Muscle of leg (tissue), 11 donors: Measurements from ENCODE around the gene KLF6. TPM values are rescaled to one million over a fixed set of nuclear protein-coding genes. Genes with fewer than 3 reads are reported as not detected.

ENCODE experiments used
- DNase-seq: peaks from one replicate; pipeline ENCODE4 v3.0.0; 2013
- H3K27ac ChIP-seq: one replicate; pipeline ENCODE4 v1.5.1; 2013; ENCODE audit warnings: mild to moderate bottlenecking, low read length, control low read depth
- H3K27me3 ChIP-seq: one replicate; pipeline ENCODE4 v1.6.1; 2013; ENCODE audit warnings: low read length; ENCODE audit not compliant: control insufficient read depth, insufficient read depth
- H3K36me3 ChIP-seq: one replicate; pipeline ENCODE4 v1.6.1; 2013; ENCODE audit warnings: low read length; ENCODE audit not compliant: control insufficient read depth, insufficient read depth
- H3K4me1 ChIP-seq: one replicate; pipeline ENCODE4 v1.6.1; 2013; ENCODE audit warnings: low read length; ENCODE audit not compliant: control insufficient read depth, insufficient read depth
- H3K4me3 ChIP-seq: one replicate; pipeline ENCODE4 v1.5.1; 2013; ENCODE audit warnings: low read length, control low read depth
- H3K9me3 ChIP-seq: replicated peaks from 2 replicates; pipeline ENCODE4 v1.6.1; 2013; ENCODE audit warnings: low read depth, low read length; ENCODE audit not compliant: control insufficient read depth
- WGBS: methylation state at CpG from one replicate; pipeline ENCODE4 v1.1.5; 2013; ENCODE audit warnings: missing lambda C conversion rate; ENCODE audit not compliant: insufficient coverage; 5-methylcytosine and 5-hydroxymethylcytosine counted together
- polyA plus RNA-seq, 8 donors: library from polyadenylated mRNA; unstranded; fragments of 120-200 nt; gene quantifications; one replicate each; pipeline versions ENCODE4 v1.2.1 to v1.2.3, GENCODE V29; 2013; ENCODE audit warnings: inconsistent platforms in 1 of 8, low replicate concordance in 1 of 8; ENCODE audit not compliant: insufficient read length in 8 of 8, insufficient read depth in 1 of 8
- total RNA-seq: library from RNA; stranded (reverse); fragments of 120-200 nt; gene quantifications from one replicate; pipeline ENCODE4 v1.2.4, GENCODE V29; 2013

KLF6 gene
- total and polyA plus RNA-seq, 9 donors: 40.7 to 139 (median 85.4) TPM

- Histone ChIP-seq H3K4me1 (peaks cover 34% of the 10 kb centered on the region), H3K4me3 (peak overlapping the region; percentile 35), H3K27me3 (no peaks in the 10 kb centered on the region), H3K9me3 (no peaks in the 10 kb centered on the region), H3K36me3 (no peaks in the 10 kb centered on the region), H3K27ac (peak overlapping the region; percentile 86)
- DNase-seq: peak; percentile 89
- no CpG with 5 or more reads among the region's 14 CpGs for WGBS
Observed at GRCh38 chr10:3828404-3829155, 43.6 kb upstream of the KLF6 start.

- Histone ChIP-seq H3K27ac (peak overlapping the region; percentile 63), H3K4me1 (peaks cover 34% of the 10 kb centered on the region), H3K27me3 (no peaks in the 10 kb centered on the region), H3K9me3 (no peaks in the 10 kb centered on the region), H3K36me3 (no peaks in the 10 kb centered on the region), H3K4me3 (no peak overlapping the region)
- 95% methylated on average over 22 of the region's 27 CpGs for WGBS
- DNase-seq: no peak
Observed at GRCh38 chr10:3827768-3828403, 42.9 kb upstream of the KLF6 start.

GRCh38 chr10:3827266-3827665, 42.3 kb upstream of the KLF6 start:
- no peak for DNase-seq
- peaks cover 34% of the 10 kb centered on the region for H3K4me1 ChIP-seq
- no peaks in the 10 kb centered on the region for H3K27me3 ChIP-seq
- H3K36me3 ChIP-seq: no peaks in the 10 kb centered on the region
- H3K9me3 ChIP-seq: no peaks in the 10 kb centered on the region
- H3K4me3 ChIP-seq: no peak overlapping the region
- WGBS: 85% methylated on average over 7 of the region's 10 CpGs
- H3K27ac ChIP-seq: peak overlapping the region; percentile 63

- Histone ChIP-seq H3K4me1 (peaks cover 32% of the 10 kb centered on the region), H3K4me3 (no peak overlapping the region), H3K27ac (peak overlapping the region; percentile 83), H3K36me3 (no peaks in the 10 kb centered on the region), H3K27me3 (no peaks in the 10 kb centered on the region), H3K9me3 (no peaks in the 10 kb centered on the region)
- peak; percentile 59 for DNase-seq
- 64% methylated on average over 15 of the region's 21 CpGs for WGBS
Observed at GRCh38 chr10:3825862-3826351, 40.9 kb upstream of the KLF6 start.

GRCh38 chr10:3825244-3825643, 40.2 kb upstream of the KLF6 start:
- peaks cover 32% of the 10 kb centered on the region for H3K4me1 ChIP-seq
- H3K9me3 ChIP-seq: no peaks in the 10 kb centered on the region
- no peaks in the 10 kb centered on the region for H3K36me3 ChIP-seq
- peak overlapping the region; percentile 83 for H3K27ac ChIP-seq
- H3K27me3 ChIP-seq: no peaks in the 10 kb centered on the region
- no peak overlapping the region for H3K4me3 ChIP-seq
- 31% methylated on average over 3 of the region's 6 CpGs for WGBS
- DNase-seq: peak; percentile 79

- 100% methylated on average over 1 of the region's 10 CpGs for WGBS
- H3K9me3 ChIP-seq: no peaks in the 10 kb centered on the region
- H3K36me3 ChIP-seq: no peaks in the 10 kb centered on the region
- no peak overlapping the region for H3K27ac ChIP-seq
- peaks cover 20% of the 10 kb centered on the region for H3K4me1 ChIP-seq
- no peak for DNase-seq
- H3K4me3 ChIP-seq: no peak overlapping the region
- H3K27me3 ChIP-seq: no peaks in the 10 kb centered on the region
Observed at GRCh38 chr10:3822541-3823330, 37.7 kb upstream of the KLF6 start.

GRCh38 chr10:3820255-3820654, 35.2 kb upstream of the KLF6 start:
- Histone ChIP-seq H3K9me3 (no peaks in the 10 kb centered on the region), H3K4me1 (peaks cover 1% of the 10 kb centered on the region), H3K36me3 (no peaks in the 10 kb centered on the region), H3K27ac (no peak overlapping the region), H3K27me3 (no peaks in the 10 kb centered on the region), H3K4me3 (no peak overlapping the region)
- 47% methylated on average over 3 of the region's 10 CpGs for WGBS
- no peak for DNase-seq

- H3K9me3 ChIP-seq: no peaks in the 10 kb centered on the region
- no peaks in the 10 kb centered on the region for H3K27me3 ChIP-seq
- H3K36me3 ChIP-seq: no peaks in the 10 kb centered on the region
- peaks cover under 1% of the 10 kb centered on the region for H3K4me1 ChIP-seq
- no peak overlapping the region for H3K27ac ChIP-seq
- no peak overlapping the region for H3K4me3 ChIP-seq
- WGBS: 62% methylated on average over 3 of the region's 5 CpGs
- no peak for DNase-seq
Observed at GRCh38 chr10:3816995-3817394, 32.0 kb upstream of the KLF6 start.

GRCh38 chr10:3814838-3815220, 29.8 kb upstream of the KLF6 start:
- DNase-seq: no peak
- Histone ChIP-seq H3K4me1 (peaks cover 12% of the 10 kb centered on the region), H3K9me3 (no peaks in the 10 kb centered on the region), H3K27ac (no peak overlapping the region), H3K27me3 (no peaks in the 10 kb centered on the region), H3K4me3 (no peak overlapping the region), H3K36me3 (no peaks in the 10 kb centered on the region)
- WGBS: 95% methylated on average over 3 of the region's 6 CpGs
